H1 (cell line): Measurements from ENCODE around the gene NMB. TPM values are rescaled to one million over a fixed set of nuclear protein-coding genes. Genes with fewer than 3 reads are reported as not detected.

Source experiments
- CEBPB ChIP-seq: IDR thresholded peaks from 2 replicates; pipeline ENCODE4 v1.6.1; 2012; ENCODE audit warnings: low read depth, low read length
- GABPA ChIP-seq: IDR thresholded peaks from 2 replicates; pipeline ENCODE4 v1.6.1; 2011; ENCODE audit warnings: mild to moderate bottlenecking, low read length, moderate library complexity, borderline replicate concordance; ENCODE audit not compliant: insufficient read depth
- KDM4A ChIP-seq: IDR thresholded peaks from one replicate; pipeline ENCODE4 v1.7.1; 2012; ENCODE audit warnings: low read depth, mild to moderate bottlenecking, moderate library complexity, low read length, inconsistent platforms; ENCODE audit not compliant: severe bottlenecking
- SAP30 ChIP-seq: fragments of 300-600 bp; sonication (generic); IDR thresholded peaks from 2 replicates; pipeline ENCODE4 v1.7.1; 2012; ENCODE audit warnings: low read length, moderate library complexity, mild to moderate bottlenecking, inconsistent platforms; ENCODE audit not compliant: insufficient read depth, insufficient replicate concordance
- TBP ChIP-seq: IDR thresholded peaks from 2 replicates; pipeline ENCODE4 v1.6.1; 2011; ENCODE audit warnings: low read depth, low read length, improper control_type of control experiment
- YY1 ChIP-seq: IDR thresholded peaks from 2 replicates; pipeline ENCODE4 v1.6.1; 2011; ENCODE audit warnings: low read depth, mild to moderate bottlenecking, low read length
- polyA plus RNA-seq, 7 experiments: library from polyadenylated mRNA; depleted of rRNA in 3 of 7; stranded (reverse) in 5 of 7; unstranded in 2 of 7; fragments of >200 nt in 5 of 7; fragments of 200-250 nt in 2 of 7; gene quantifications; 1 replicate in 5 of 7; 2 replicates in 1 of 7; 4 replicates in 1 of 7; pipeline versions ENCODE4 v1.2.1 to v1.2.3, GENCODE V29; 2011 to 2013; ENCODE audit warnings: missing spikeins in 2 of 7, mixed read lengths in 2 of 7
- total RNA-seq: library from RNA; stranded (reverse); fragmentation: NEBNext Ultra II Directional; extraction: Animal tissue kit (Norgen Biotek cat#: 25700); gene quantifications from 2 replicates; pipeline ENCODE4 v1.2.1, GENCODE V29; 2021

NMB gene
- total and polyA plus RNA-seq, 2 of the 8 experiments (the other 6 are each of a cell fraction or from before 2014, with no cell fraction given), result 9.3 to 13.6 TPM

- TF ChIP-seq TBP, result peak; percentile 11; the same call in 1 of the 2 replicates
- peak; percentile 31; the same call in 1 of the 2 replicates for TF ChIP-seq YY1
- TF ChIP-seq SAP30, result no peak
- TF ChIP-seq CEBPB, result no peak
- TF ChIP-seq KDM4A, result peak; percentile 64
- TF ChIP-seq GABPA, result peak; percentile 69
Observed at GRCh38 chr15:84633311-84634227, 24.4 kb downstream of the NMB start (continued).
